ENCODE measurements around the gene PET117. TPM values are rescaled to one million over a fixed set of nuclear protein-coding genes. Genes with fewer than 3 reads are reported as not detected.

Gene PET117
- total RNA-seq, 1 donor from 2014 or later, result 10.0 TPM

DNA sequence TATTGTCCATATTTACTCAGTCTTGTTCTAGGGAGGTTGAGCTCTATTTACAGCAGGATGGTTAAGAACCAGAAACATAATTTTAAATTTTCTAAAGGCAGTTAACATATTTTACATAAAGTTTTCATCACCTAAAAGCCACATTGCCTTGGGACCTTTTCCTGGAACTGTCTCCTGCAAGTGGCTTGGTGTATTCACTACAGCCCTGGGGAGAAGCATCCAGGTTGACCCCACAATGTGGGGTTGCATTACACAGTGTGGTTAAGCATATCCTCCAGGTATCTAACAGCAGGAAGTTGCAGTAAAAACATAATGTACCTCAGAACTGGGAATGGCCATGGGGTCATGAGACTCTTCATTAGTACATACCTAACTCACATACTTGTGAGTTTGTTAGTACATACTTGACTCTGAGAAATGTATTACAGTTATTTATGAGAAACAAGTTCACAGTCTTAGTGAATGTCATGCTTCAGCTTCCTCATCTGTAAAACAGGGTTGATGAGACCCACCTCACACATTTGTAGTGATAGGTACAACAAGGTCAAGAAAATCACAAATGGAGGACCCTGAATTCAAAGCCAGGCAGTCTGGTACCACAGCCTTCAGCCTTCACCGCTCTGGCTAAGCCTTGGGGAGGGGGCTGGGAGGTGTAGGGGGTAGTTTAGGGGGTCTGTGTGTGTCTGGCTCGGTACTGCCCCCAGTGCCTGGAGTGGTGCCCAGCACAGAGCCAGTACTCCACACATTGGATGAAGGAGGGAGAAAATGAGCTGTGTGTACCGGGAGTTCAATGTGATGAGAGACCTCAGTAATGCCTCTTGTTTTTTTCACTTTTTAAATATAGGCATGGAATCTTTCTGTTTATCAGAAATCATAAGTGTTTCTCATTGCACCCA, 52.9 kb downstream of the PET117 start:
- no peak for DNase-seq (ENCODE audit: low spot score)
- Mint-ChIP-seq H3K27me3 (ENCODE audit: low read depth) (no peaks in the 10 kb centered on the region), H3K4me1 (ENCODE audit: low read depth) (no peaks in the 10 kb centered on the region), H3K4me3 (ENCODE audit: unreplicated experiment) (no peak overlapping the region), H3K36me3 (ENCODE audit: low read depth) (peaks cover 21% of the 10 kb centered on the region), H3K9me3 (ENCODE audit: low read depth) (no peaks in the 10 kb centered on the region), H3K27ac (ENCODE audit: unreplicated experiment) (no peak overlapping the region)
- TF ChIP-seq, protein P1, sequence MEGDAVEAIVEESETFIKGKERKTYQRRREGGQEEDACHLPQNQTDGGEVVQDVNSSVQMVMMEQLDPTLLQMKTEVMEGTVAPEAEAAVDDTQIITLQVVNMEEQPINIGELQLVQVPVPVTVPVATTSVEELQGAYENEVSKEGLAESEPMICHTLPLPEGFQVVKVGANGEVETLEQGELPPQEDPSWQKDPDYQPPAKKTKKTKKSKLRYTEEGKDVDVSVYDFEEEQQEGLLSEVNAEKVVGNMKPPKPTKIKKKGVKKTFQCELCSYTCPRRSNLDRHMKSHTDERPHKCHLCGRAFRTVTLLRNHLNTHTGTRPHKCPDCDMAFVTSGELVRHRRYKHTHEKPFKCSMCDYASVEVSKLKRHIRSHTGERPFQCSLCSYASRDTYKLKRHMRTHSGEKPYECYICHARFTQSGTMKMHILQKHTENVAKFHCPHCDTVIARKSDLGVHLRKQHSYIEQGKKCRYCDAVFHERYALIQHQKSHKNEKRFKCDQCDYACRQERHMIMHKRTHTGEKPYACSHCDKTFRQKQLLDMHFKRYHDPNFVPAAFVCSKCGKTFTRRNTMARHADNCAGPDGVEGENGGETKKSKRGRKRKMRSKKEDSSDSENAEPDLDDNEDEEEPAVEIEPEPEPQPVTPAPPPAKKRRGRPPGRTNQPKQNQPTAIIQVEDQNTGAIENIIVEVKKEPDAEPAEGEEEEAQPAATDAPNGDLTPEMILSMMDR (IDR thresholded peaks at IDR 0.05), result no peak

DNA sequence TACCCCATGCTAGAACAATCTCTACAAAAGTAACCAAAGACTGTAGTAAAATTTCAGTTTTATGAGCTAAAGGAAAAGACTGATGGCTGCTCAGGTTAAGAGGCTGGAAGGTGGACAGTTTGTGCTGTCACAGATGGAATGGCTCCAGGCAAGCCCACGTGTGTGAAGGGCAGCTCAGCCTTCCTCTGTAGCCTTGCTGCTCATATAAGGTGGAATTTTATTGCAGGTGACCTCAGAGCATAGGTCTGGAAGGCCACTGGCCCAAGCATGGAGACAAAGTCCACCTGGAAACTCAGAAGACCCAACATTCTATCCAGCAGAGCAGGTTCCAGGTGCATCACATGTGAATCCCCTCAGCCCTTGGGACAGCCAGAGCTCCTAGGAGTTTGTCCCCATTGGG, 53.6 kb downstream of the PET117 start:
- Mint-ChIP-seq H3K4me1 (ENCODE audit: low read depth) (no peaks in the 10 kb centered on the region), H3K36me3 (ENCODE audit: low read depth) (peaks cover 18% of the 10 kb centered on the region), H3K9me3 (ENCODE audit: low read depth) (no peaks in the 10 kb centered on the region), H3K27ac (ENCODE audit: unreplicated experiment) (no peak overlapping the region), H3K27me3 (ENCODE audit: low read depth) (no peaks in the 10 kb centered on the region), H3K4me3 (ENCODE audit: unreplicated experiment) (no peak overlapping the region)
- TF ChIP-seq, protein P1 (IDR thresholded peaks at IDR 0.05), result no peak
- DNase-seq (ENCODE audit: low spot score), result no peak

Other genes with a start within 250 kb of the PET117 start
- gene SNX5, start 169.1 kb upstream of the PET117 start, total RNA-seq, result 74.1 to 133 TPM (median 82.5 TPM) in 3 replicates
- 13.6 to 21.3 TPM (median 15.1 TPM) in 3 replicates for gene MGME1, start 168.8 kb upstream of the PET117 start, total RNA-seq
- not detected in 3 replicates for gene OVOL2, start 79.9 kb upstream of the PET117 start, total RNA-seq
- gene KAT14, start within 50 bp of the PET117 start, total RNA-seq, result 13.6 to 14.5 TPM (median 14.1 TPM) in 3 replicates
- 16.7 to 18.6 TPM (median 17.9 TPM) in 3 replicates for gene ZNF133, start 150.7 kb downstream of the PET117 start, total RNA-seq

All from chondrocyte (in vitro differentiated cells).